HG03575 (cell line): ENCODE results near the gene SLC66A3.
"Not testable (repeated sequence)": the region's sequence is repeated elsewhere in the genome, so short reads cannot be mapped to it uniquely, and the experiment has no call there.

Experiments
- ATAC-seq: cut with Tn5 transposase; IDR thresholded peaks from one replicate; pipeline ENCODE4 v1.9.1; 2021; ENCODE audit not compliant: unreplicated experiment, insufficient number of reproducible peaks, low FRiP score; ENCODE audit errors: extremely low read depth

The SLC66A3 gene

GRCh38 chr2:11159574-11160170 lies 4.4 kb downstream of the SLC66A3 start:
- no peak for ATAC-seq

- ATAC-seq, result no peak
These were observed 5.0 kb downstream of the SLC66A3 start for GRCh38 chr2:11160256-11160655.

GRCh38 chr2:11160731-11161455 lies 5.6 kb downstream of the SLC66A3 start:
- ATAC-seq, result peak; percentile 64

- ATAC-seq, result no peak
These were observed 6.5 kb downstream of the SLC66A3 start for GRCh38 chr2:11161747-11162146.

- ATAC-seq, result no peak
These were observed 8.4 kb downstream of the SLC66A3 start for GRCh38 chr2:11163439-11164317.

GRCh38 chr2:11165046-11165445 lies 9.8 kb downstream of the SLC66A3 start:
- not testable (repeated sequence) for ATAC-seq

GRCh38 chr2:11166476-11166875 lies 11.2 kb downstream of the SLC66A3 start:
- no peak for ATAC-seq

- ATAC-seq, result no peak
These were observed 13.2 kb downstream of the SLC66A3 start for GRCh38 chr2:11168488-11168887.

GRCh38 chr2:11169333-11169732 lies 14.1 kb downstream of the SLC66A3 start:
- ATAC-seq, result no peak

- no peak for ATAC-seq
These were observed 19.0 kb downstream of the SLC66A3 start for GRCh38 chr2:11174222-11174621.

GRCh38 chr2:11175293-11175795 lies 20.1 kb downstream of the SLC66A3 start:
- ATAC-seq, result no peak

GRCh38 chr2:11177871-11178690 lies 22.8 kb downstream of the SLC66A3 start:
- no peak for ATAC-seq

- ATAC-seq, result no peak
These were observed 23.9 kb downstream of the SLC66A3 start for GRCh38 chr2:11179196-11179595.

- no peak for ATAC-seq
These were observed 24.6 kb downstream of the SLC66A3 start for GRCh38 chr2:11179899-11180298.

- ATAC-seq, result no peak
These were observed 25.4 kb downstream of the SLC66A3 start for GRCh38 chr2:11180653-11181052.

- no peak for ATAC-seq
These were observed 27.7 kb downstream of the SLC66A3 start for GRCh38 chr2:11182951-11183350.

- no peak for ATAC-seq
These were observed 30.9 kb downstream of the SLC66A3 start for GRCh38 chr2:11186145-11186544.

- no peak for ATAC-seq
These were observed 31.9 kb downstream of the SLC66A3 start for GRCh38 chr2:11187083-11187619.

GRCh38 chr2:11187731-11188130 lies 32.5 kb downstream of the SLC66A3 start:
- ATAC-seq, result no peak
